PFSK-1 (cell line): ENCODE results near the gene PDK2.

Experiments used
- FOXP2 ChIP-seq: optimal IDR thresholded peaks from 2 replicates; pipeline ENCODE3; 2011; ENCODE audit warnings: borderline replicate concordance, control low read depth, inconsistent platforms; ENCODE audit not compliant: insufficient read depth; ENCODE audit errors: extremely low read length, extremely low read depth
- POLR2AphosphoS5 ChIP-seq: IDR thresholded peaks from 2 replicates; pipeline ENCODE4 v1.6.1; 2012; ENCODE audit warnings: low read depth, mild to moderate bottlenecking, control low read depth, low read length, moderate library complexity
- SIN3A ChIP-seq: IDR thresholded peaks from 2 replicates; pipeline ENCODE4 v1.6.1; 2012; ENCODE audit warnings: mild to moderate bottlenecking, low read length, moderate library complexity, borderline replicate concordance; ENCODE audit not compliant: insufficient read depth
- TAF1 ChIP-seq: IDR thresholded peaks from 2 replicates; pipeline ENCODE4 v1.6.1; 2012; ENCODE audit warnings: low read length, control low read depth, borderline replicate concordance; ENCODE audit not compliant: insufficient read depth
- TF ChIP-seq, protein P1 (sequence below), 2 experiments: IDR thresholded peaks; 2 replicates each; pipeline versions ENCODE4 v1.6.1 to v1.8.0; 2011 to 2012; ENCODE audit warnings: low read depth in 2 of 2, low read length in 2 of 2, control low read depth in 1 of 2, inconsistent platforms in 1 of 2, mild to moderate bottlenecking in 1 of 2, moderate library complexity in 1 of 2; ENCODE audit not compliant: insufficient read depth in 1 of 2

PDK2 gene

DNA sequence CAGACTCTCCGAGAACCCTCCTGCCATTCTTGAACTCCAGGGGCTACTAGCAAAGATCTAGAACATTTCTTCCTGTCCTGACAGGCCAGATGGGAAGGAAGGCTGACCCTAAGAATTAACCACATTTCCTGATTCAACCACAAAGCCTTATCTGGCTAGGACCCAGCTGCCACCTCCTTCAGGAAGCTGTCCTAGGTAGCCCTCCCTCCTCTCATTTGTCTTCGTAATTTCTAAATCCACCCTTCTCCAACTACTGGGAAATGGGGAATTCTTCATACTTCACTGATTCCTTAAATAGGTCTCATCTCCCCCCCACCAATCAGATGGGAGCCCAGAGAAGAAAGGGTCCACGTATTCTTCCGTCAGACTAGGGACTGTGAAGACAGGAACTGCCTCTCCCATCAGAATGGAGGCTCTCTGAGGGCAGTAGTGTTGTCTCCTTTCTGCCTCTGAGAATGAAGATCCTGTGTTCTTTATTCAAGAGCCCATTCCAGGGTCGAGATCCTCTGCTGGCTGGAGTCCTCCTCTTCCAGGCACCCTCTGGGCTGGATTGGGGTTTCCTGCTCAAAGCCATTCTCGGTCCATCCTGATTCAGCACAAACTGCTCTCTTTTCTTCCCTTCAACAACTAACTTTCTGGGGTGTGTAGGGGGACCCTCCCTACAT, 32.7 kb downstream of the PDK2 start:
- TF ChIP-seq FOXP2, result no peak
- no peak for TF ChIP-seq SIN3A
- TF ChIP-seq, protein P1, sequence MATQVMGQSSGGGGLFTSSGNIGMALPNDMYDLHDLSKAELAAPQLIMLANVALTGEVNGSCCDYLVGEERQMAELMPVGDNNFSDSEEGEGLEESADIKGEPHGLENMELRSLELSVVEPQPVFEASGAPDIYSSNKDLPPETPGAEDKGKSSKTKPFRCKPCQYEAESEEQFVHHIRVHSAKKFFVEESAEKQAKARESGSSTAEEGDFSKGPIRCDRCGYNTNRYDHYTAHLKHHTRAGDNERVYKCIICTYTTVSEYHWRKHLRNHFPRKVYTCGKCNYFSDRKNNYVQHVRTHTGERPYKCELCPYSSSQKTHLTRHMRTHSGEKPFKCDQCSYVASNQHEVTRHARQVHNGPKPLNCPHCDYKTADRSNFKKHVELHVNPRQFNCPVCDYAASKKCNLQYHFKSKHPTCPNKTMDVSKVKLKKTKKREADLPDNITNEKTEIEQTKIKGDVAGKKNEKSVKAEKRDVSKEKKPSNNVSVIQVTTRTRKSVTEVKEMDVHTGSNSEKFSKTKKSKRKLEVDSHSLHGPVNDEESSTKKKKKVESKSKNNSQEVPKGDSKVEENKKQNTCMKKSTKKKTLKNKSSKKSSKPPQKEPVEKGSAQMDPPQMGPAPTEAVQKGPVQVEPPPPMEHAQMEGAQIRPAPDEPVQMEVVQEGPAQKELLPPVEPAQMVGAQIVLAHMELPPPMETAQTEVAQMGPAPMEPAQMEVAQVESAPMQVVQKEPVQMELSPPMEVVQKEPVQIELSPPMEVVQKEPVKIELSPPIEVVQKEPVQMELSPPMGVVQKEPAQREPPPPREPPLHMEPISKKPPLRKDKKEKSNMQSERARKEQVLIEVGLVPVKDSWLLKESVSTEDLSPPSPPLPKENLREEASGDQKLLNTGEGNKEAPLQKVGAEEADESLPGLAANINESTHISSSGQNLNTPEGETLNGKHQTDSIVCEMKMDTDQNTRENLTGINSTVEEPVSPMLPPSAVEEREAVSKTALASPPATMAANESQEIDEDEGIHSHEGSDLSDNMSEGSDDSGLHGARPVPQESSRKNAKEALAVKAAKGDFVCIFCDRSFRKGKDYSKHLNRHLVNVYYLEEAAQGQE (IDR thresholded peaks at IDR 0.05; ENCODE audit: insufficient read depth in 1 of 2, low read depth in 2 of 2, low read length in 2 of 2), result no peak
- no peak for TF ChIP-seq TAF1
- no peak for TF ChIP-seq POLR2AphosphoS5

DNA sequence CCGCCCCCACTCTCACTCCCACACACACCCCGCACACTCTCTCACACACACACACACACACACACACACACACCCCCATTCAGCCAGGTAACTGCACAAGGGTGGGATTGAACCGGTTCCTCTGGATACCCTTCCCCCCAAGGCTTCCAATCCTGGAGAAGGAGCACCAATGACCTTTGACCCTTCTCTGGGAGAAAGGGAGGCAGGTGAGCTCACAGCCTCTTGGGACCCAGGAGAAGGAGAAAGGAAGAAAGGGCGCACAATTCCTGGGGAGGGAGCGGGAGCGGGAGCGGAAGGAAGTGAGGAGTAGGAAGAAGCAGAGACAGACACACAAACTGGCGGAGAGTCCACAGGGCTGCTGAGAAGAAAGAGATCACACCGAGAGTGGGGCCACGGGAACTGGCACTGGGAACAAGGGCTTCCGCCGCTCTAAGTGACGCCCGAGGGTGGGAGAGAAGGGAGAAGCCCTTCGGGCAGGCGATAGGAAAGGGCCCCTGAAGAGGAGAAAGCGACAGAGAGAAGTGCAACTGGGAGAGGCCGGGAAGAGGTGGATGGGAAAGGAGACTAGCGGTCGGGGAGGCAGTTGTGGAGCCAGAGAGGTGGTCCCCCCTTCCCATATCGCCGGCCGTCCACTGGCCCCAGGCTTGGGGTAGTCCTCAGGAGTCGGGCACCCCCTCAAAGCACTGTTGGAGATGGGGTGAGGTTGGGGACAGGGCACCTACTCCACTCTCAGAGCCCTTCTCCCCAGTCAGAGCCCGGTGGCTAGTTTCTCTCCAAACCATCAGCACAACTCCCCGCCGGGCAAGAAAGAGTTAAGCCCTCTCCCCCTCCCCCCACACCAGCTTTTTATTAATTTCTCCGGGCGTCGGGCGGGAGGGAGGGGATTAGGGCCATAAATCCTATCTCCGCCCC, 33.5 kb downstream of the PDK2 start:
- TF ChIP-seq TAF1, result no peak
- peak; percentile 46; the same call in 1 of the 2 replicates for TF ChIP-seq POLR2AphosphoS5
- no peak for TF ChIP-seq SIN3A
- TF ChIP-seq, protein P1 (IDR thresholded peaks at IDR 0.05; ENCODE audit: insufficient read depth in 1 of 2, low read depth in 2 of 2, low read length in 2 of 2), result 0 out of 4 replicates have a peak, but pooled peaks of 1 of the 2 experiments have one; percentile 20

DNA sequence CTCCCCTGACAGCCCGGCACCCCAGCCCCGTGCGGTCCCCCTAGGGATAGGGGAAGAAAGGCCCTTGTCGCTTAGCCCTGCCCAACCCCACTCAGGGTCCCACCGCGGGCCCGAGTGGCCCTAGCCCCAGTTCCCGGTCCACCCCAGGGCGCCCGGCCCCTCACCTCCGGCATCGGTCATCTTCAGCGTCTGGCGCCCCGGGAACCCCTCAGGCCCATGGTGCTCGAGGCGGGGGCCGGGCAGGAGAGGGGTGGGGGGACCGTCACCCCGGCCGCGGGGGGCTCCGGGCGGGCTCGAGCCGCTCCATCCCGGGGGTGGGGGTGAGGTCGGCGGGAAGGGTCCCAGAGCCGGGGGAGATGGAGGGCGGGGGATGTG, 34.2 kb downstream of the PDK2 start:
- TF ChIP-seq SIN3A (no peak), POLR2AphosphoS5 (no peak), TAF1 (no peak), FOXP2 (no peak)
- TF ChIP-seq, protein P1 (IDR thresholded peaks at IDR 0.05; ENCODE audit: insufficient read depth in 1 of 2, low read depth in 2 of 2, low read length in 2 of 2), result no peak

DNA sequence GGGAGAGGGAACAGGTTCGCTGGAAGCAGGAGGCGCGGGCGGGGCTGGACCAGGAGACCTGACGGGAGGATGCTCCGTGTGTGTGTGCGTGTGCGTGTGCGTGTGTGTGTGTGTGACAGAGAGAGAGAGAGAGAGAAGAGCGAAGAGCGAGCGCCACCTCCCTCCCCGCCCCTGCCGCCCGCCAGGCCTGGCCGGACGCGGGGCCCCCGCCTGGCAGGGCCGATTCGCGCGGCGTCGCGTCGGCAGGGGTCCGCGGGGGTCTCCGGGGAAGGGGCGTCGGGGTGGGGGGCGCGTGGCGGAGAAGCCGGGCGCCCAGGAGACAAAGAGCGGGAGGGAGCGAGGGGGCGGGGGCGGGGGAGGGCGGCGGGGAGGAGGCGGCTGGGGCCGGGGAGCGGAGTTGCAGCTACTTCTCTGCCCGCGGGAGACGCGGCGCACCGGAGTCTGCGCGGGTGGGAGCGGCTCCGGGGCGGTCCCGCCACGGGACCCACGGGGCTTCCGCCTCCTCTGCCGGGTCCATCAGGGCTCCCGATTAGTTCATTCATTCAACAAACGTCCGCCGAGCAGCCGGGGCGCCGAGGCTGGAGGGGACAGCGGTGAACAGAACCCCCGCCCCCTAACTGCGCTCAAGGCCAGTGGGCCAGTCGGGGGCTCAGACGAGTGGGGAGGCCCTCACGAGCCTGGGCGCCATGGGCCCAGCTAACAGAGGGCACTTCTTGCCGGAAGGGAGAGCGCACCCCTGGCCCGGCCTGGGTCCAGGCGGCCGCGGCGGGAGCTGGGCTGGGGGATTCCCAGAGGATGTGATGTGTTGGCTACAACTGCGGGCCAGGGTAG, 34.8 kb downstream of the PDK2 start, which contains the start of gene SAMD14:
Gene SAMD14, minus strand, starts transcription at position 433 of the 831 bp plus-strand sequence. CDS start 5,201 bp downstream, outside the sequence.
- TF ChIP-seq SIN3A (no peak), TAF1 (no peak), FOXP2 (no peak), POLR2AphosphoS5 (no peak)
- TF ChIP-seq, protein P1 (IDR thresholded peaks at IDR 0.05; ENCODE audit: insufficient read depth in 1 of 2, low read depth in 2 of 2, low read length in 2 of 2), result no peak
